HG03469 (cell line): ENCODE data around the gene SNX19.
"Not testable (repeated sequence)": the region's sequence is repeated elsewhere in the genome, so short reads cannot be mapped to it uniquely, and the experiment has no call there.

ENCODE experiments used
- ATAC-seq: cut with Tn5 transposase; IDR thresholded peaks from one replicate; pipeline ENCODE4 v1.9.1; 2021; ENCODE audit warnings: mild to moderate bottlenecking, moderate library complexity, moderate number of reproducible peaks; ENCODE audit not compliant: unreplicated experiment

Gene SNX19

DNA sequence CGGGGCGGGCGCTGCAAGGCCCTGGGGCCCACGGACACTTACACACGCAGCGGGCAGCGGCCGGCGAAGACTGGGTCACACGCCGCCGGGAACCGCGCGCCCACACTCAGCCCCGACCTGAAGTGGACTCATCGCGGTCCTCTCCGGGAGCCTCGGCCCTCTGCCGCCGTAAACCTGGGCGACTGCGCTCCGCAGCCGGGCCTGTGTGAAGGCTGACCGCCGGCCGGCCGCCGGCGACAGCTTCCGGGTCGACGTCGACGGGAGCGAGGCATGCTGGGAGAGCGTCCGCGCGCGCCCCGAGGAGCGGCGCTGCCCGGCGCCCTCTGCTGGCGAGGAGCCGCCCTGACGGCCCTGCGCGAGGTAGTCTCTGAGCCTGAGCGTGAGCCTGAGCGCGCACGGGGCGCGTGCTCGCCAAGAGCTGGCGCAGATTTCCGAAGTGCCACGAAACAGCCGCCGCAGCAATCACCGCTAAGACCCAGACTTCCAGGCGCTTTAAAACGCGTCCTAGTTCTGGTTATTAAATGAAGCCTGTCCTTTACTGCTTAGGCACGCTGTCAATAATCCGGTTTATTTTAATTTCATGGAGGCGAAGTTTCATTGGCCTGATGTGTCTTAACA, at the start of gene SNX19:
TSS of gene SNX19 (minus strand) at position 242 of the 618 bp plus-strand sequence. CDS start 540 bp downstream, outside the sequence.
- ATAC-seq, result peak; percentile 99

- ATAC-seq, result no peak
Measured at GRCh38 chr11:130964058-130964792, 47.9 kb upstream of the SNX19 start.

DNA sequence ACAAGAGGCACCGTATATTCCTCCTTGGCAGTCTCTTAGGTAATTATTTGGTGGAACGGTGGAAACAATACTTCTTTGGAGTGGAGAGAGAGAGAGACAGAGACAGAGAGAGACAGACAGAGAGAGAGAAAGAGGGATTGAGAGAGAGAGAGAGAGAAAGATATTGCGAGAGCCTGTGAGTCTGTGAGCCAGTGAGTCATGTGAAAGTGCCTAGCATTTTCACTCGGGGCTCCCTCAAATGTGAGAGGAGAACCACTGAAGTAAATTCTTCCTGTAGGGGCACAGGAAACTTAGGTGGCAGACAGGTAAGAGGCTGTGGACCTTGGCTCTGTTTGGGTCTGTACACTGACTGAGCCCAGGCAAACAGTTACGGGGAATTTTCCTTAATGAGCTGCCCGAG, 31.6 kb upstream of the SNX19 start:
- no peak for ATAC-seq

- ATAC-seq, result no peak
Measured at GRCh38 chr11:130947481-130947880, 31.2 kb upstream of the SNX19 start.

DNA sequence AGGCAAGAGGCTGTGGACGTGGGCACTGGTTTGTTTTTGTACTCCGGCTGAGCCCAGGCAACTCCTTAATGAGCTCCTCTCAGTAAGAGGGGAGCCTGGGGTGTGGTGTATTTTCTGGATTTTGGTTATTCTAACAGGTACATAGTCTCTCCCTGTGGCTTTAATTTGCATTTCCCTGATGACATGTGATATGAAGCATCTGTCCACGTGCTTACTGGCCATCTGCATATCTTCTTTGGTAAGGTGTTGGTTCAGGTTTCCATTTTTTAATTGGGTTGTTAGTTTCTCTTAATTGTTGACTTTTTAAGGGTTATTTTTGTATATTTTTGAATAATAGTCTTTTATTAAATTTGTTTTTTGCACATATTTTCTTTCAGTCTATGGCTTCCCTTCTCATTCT, 30.8 kb upstream of the SNX19 start:
- ATAC-seq, result no peak

DNA sequence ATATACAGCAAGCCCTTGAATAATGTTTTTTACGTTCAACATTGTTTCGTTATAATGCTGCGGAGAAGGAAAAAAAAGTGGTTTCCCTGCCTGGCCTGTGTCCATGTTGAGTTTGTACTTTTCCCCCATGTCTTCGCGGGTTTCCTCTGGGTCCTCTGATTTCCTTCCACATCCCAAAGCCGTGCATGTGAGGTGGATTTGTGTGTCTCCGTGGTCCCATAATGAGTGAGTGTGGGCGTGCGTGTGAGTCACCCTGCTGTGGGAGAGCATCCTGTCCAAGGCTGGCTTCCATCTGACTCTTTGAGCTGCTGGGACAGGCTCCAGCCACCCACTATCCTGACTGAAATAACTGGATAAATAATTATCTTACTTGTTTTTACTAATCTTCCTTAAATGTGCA, 29.6 kb upstream of the SNX19 start:
- no peak for ATAC-seq

- ATAC-seq, result no peak
Measured at GRCh38 chr11:130940706-130941105, 24.4 kb upstream of the SNX19 start.

GRCh38 chr11:130937051-130937450, 20.8 kb upstream of the SNX19 start:
- no peak for ATAC-seq

DNA sequence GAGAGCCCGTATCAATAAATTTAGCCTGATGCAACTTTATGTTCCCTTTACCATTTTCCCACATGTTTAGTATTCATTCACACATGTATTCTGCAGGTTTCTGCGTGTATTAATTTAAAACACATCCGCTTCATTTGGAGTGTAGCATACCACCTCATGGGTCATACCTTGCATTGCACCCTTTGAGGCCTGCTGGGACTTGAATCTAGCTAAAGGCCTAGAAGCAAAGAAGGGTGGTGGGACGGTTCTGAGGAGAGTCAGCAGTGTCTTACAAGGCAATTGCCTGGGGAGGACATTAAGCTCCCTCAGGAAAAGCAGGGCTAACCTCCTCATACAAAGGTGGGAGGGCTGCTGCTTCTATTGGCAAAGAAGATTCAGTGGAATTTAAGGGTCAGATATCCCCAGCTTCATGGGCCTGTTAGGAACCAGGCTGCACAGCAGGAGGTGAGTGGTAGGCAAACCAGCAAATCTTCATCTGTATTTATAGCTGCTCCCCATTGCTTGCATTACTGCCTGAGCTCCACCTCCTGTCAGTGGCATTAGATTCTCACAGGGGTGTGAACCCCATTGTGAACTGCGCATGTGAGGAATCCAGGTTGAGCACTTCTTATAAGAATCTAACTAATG, 15.9 kb upstream of the SNX19 start:
- no peak for ATAC-seq

DNA sequence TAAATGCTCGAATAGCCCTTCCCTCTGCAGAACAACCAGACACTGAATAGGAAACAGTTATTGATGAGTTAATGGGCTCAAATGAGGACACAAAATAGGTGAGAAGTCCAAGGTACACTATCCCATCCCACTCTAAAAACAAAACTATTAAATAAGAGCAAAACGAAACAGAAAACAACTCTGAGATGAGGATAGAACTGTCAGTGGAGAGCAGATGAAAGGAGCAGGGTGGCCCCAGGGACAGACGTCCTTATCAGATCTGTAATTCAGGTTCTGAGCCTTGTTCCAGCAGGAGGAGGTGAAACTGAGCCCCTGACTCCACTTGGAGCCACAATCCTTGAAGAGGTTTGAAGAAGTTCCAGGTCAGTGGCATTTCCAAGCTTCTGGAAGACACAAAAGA, 8.5 kb upstream of the SNX19 start:
- no peak for ATAC-seq

GRCh38 chr11:130920612-130921011, 4.3 kb upstream of the SNX19 start:
- not testable (repeated sequence) for ATAC-seq

DNA sequence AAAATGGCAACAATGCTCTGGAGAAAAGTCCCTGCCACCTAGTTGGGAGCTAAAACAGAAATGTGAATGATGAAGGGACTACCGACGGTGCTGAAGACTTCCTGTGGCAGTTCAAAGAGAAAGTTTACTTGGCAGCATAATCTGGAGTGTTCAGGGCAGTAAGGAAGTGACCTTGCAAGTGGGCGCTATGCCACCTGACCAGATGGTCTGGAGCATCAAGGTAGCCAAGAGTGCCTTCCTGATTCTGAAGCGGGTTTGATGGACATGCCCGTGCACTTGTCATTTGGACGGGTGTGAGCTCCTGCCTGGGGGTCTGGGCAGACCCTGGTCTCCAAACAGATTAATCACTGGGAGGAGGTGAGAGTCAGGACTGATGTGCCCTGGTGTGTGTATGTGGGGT, 1.8 kb upstream of the SNX19 start:
- no peak for ATAC-seq

DNA sequence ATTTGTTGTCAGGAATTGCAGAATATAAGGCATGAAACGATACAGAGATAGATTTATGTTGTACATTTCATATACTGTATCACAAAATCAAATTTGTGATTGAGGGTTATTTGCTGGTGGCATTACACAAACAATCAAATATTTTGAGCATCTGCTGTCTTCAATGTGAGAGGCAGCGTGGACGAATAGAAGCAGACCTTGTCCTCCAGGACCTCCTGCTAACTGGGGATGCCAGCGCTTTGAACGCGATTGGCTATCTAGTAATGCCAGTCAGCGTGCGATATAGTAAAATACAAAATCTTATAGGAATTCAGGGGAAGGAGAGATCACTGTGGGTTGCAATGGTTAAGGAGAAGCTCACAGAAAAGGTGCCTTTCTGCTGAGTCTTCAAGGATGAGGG, 631 bp upstream of the SNX19 start:
- ATAC-seq, result no peak

GRCh38 chr11:130915603-130916237, 559 bp downstream of the SNX19 start:
- no peak for ATAC-seq

- ATAC-seq, result no peak
Measured at GRCh38 chr11:130913268-130913667, 3.0 kb downstream of the SNX19 start.

- no peak for ATAC-seq
Measured at GRCh38 chr11:130912552-130912951, 3.7 kb downstream of the SNX19 start.

DNA sequence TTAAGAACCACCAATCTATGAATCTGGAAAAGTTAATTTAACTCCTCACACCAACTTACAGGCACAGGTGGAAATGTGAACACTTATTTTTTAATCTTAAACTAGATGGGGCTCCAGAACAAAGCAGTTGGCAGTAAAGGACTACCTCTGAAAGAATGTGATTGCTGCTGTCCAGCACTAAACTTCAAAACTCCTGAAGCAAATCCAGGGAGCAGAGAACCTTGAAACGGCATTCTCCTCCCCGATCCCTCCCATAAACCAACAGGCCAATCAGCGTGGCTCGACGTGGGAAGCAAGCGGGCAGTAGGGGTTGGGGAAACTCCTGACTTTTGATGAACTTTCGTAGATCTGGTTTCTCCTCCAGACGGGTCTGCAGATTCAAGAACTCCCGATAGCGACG, 5.0 kb downstream of the SNX19 start:
- no peak for ATAC-seq

DNA sequence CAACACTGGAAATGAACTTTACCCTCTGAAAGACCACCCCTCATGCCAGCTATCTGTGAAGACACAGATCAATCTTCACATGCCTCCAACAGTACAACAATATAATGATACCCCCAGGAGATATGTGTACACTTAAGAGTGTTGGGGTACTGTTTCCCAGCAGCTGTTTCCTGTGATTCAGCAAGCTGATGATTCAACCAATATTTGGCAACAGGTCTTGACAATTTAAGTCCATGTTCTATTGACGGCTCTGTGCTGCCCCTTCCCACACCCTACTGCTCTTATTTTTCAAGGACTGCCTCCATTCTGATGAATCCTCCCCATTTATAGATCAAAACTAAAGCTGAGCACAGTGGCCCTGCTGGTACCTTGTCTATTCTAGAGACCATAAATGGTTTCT, 6.6 kb downstream of the SNX19 start:
- ATAC-seq, result no peak

DNA sequence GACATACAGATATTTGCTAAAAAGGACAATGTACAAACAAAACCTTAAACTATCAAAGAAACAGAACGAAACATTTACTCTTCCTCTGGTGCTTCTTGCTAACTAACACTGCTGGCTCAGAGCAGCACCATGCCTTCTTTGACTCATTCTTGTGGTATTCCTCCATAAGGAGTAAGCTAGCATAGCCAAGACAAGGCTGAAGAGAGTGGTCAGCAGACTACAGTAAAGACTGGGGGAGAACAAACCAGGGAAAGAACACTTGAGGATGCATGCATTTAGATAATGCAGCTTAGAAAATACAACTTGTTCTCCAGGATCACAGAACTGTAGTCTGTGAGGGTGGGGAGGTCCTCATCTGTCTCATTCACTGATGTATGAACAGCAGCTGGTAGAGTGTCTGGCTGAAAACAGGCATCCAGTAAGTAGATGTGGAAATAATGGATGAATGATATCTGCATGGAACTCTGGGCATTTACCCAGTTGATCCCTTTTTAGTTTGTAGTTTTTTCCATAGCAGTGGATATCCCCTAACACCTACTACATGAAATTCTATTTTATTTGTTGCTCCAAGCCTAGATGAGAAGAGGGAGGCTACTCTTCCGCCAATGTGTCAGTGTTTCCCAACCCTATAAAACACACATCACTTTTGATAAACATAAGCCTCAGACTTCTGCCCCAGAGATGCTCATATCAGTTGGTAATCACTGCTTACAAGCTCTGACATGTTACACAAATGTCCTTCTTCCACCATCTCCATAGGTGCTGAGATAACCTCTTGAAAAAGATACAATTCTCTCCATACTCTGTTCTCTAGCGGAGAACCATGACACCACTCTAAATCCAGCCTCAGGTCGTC, 7.3 kb downstream of the SNX19 start:
- ATAC-seq, result no peak

DNA sequence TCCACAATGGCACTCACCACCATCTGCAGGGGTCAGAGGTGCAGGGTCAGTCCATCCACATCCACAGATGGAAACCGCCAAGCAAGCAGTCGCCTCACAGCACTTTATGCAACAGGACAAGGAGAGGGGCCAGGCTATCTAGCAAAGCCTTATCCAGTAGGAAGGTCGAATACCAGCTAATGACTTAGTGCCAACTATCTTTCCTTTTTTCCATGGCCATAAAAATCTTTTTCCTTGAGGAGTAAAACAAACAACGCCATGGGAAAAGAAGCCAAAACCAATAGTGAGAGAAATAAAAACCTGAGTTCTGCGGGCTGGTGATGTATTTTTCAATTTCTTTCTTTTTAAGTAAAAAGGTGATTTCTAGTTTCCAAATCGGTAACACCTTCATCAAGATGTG, 8.2 kb downstream of the SNX19 start:
- no peak for ATAC-seq

- ATAC-seq, result no peak
Measured at GRCh38 chr11:130907229-130907628, 9.1 kb downstream of the SNX19 start.
